ENCODE results near the gene PDK4.

- TF ChIP-seq CTCF (IDR thresholded peaks at IDR 0.05; ENCODE audit: low read depth, low read length) (no peak), EZH2phosphoT487 (IDR thresholded peaks at IDR 0.05; ENCODE audit: low read depth) (no peak)
Measured at GRCh38 chr7:95598511-95598910, 2.2 kb upstream of the PDK4 start.

All from OCI-LY3 (cell line).